ENCODE results near the gene AKAP1.

DNA sequence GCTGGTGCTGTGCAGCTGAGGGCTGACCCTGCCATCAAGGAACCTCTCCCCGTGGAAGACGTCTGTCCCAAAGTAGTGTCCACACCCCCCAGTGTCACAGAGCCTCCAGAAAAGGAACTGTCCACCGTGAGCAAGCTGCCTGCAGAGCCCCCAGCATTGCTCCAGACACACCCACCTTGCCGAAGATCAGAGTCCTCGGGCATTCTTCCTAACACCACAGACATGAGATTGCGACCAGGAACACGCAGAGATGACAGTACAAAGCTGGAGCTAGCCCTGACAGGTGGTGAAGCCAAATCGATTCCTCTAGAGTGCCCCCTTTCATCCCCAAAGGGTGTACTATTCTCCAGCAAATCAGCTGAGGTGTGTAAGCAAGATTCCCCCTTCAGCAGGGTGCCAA lies 20.5 kb downstream of the AKAP1 start:
- no peak for TF ChIP-seq GATA3 (IDR thresholded peaks at IDR 0.05; ENCODE audit: low read depth, low read length)
- TF ChIP-seq GATA2 (IDR thresholded peaks at IDR 0.05; ENCODE audit: low read depth, low read length): no peak
